ENCODE data around the gene DUSP10. TPM values are rescaled to one million over a fixed set of nuclear protein-coding genes. Genes with fewer than 3 reads are reported as not detected.

Gene DUSP10
- total RNA-seq, 1 donor from 2014 or later, result 4.7 TPM

GRCh38 chr1:221774054-221774842 is 32.4 kb upstream of the DUSP10 start:
- no peak for DNase-seq (ENCODE audit: extremely low spot score in 2 of 2)
- Histone ChIP-seq H3K27me3 (no peaks in the 10 kb centered on the region), H3K9me3 (no peaks in the 10 kb centered on the region), H3K4me3 (no peak overlapping the region), H3K27ac (no peak overlapping the region), H3K36me3 (no peaks in the 10 kb centered on the region), H3K4me1 (no peaks in the 10 kb centered on the region)
- TF ChIP-seq POLR2A (IDR thresholded peaks at IDR 0.05) (no peak), POLR2AphosphoS5 (IDR thresholded peaks at IDR 0.05; ENCODE audit: insufficient read depth in 1 of 2, low read depth in 1 of 2) (no peak), CTCF (IDR thresholded peaks at IDR 0.05) (no peak)
- intact Hi-C loops (cut with DNase I), result no loop called here

GRCh38 chr1:221773383-221773782 is 31.5 kb upstream of the DUSP10 start:
- Histone ChIP-seq H3K36me3 (no peaks in the 10 kb centered on the region), H3K27me3 (no peaks in the 10 kb centered on the region), H3K9me3 (no peaks in the 10 kb centered on the region), H3K4me3 (no peak overlapping the region), H3K27ac (no peak overlapping the region), H3K4me1 (no peaks in the 10 kb centered on the region)
- intact Hi-C loops (cut with DNase I), result no loop called here
- TF ChIP-seq POLR2AphosphoS5 (IDR thresholded peaks at IDR 0.05; ENCODE audit: insufficient read depth in 1 of 2, low read depth in 1 of 2) (no peak), CTCF (IDR thresholded peaks at IDR 0.05) (no peak)
- DNase-seq (ENCODE audit: extremely low spot score in 2 of 2), result no peak

- Histone ChIP-seq H3K4me1 (no peaks in the 10 kb centered on the region), H3K27me3 (no peaks in the 10 kb centered on the region), H3K27ac (no peak overlapping the region), H3K4me3 (no peak overlapping the region), H3K9me3 (no peaks in the 10 kb centered on the region), H3K36me3 (no peaks in the 10 kb centered on the region)
- DNase-seq (ENCODE audit: extremely low spot score in 2 of 2), result no peak
- intact Hi-C loops (cut with DNase I), result no loop called here
- TF ChIP-seq POLR2AphosphoS5 (IDR thresholded peaks at IDR 0.05; ENCODE audit: insufficient read depth in 1 of 2, low read depth in 1 of 2) (no peak), CTCF (IDR thresholded peaks at IDR 0.05) (no peak), POLR2A (IDR thresholded peaks at IDR 0.05) (no peak)
Observed at GRCh38 chr1:221772117-221772516, 30.2 kb upstream of the DUSP10 start.

GRCh38 chr1:221768444-221769066 is 26.7 kb upstream of the DUSP10 start:
- no peaks in the 10 kb centered on the region for H3K36me3 ChIP-seq
- no peaks in the 10 kb centered on the region for H3K9me3 ChIP-seq
- H3K4me1 ChIP-seq, result no peaks in the 10 kb centered on the region
- H3K27me3 ChIP-seq, result no peaks in the 10 kb centered on the region
- H3K4me3 ChIP-seq, result no peak overlapping the region
- intact Hi-C loops (cut with DNase I), result no loop called here
- TF ChIP-seq POLR2A (IDR thresholded peaks at IDR 0.05) (no peak), POLR2AphosphoS5 (IDR thresholded peaks at IDR 0.05; ENCODE audit: insufficient read depth in 1 of 2, low read depth in 1 of 2) (no peak), CTCF (IDR thresholded peaks at IDR 0.05) (no peak)
- DNase-seq (ENCODE audit: extremely low spot score in 2 of 2), result no peak
- H3K27ac ChIP-seq, result no peak overlapping the region

GRCh38 chr1:221766210-221766609 is 24.3 kb upstream of the DUSP10 start:
- no peak for DNase-seq (ENCODE audit: extremely low spot score in 2 of 2)
- no peak overlapping the region for H3K27ac ChIP-seq
- no peak for TF ChIP-seq POLR2A (IDR thresholded peaks at IDR 0.05)
- no peak for TF ChIP-seq CTCF (IDR thresholded peaks at IDR 0.05)
- TF ChIP-seq POLR2AphosphoS5 (IDR thresholded peaks at IDR 0.05; ENCODE audit: insufficient read depth in 1 of 2, low read depth in 1 of 2), result no peak
- no peaks in the 10 kb centered on the region for H3K36me3 ChIP-seq
- intact Hi-C loops (cut with DNase I), result no loop called here
- H3K4me3 ChIP-seq, result no peak overlapping the region
- H3K4me1 ChIP-seq, result no peaks in the 10 kb centered on the region
- H3K9me3 ChIP-seq, result no peaks in the 10 kb centered on the region
- no peaks in the 10 kb centered on the region for H3K27me3 ChIP-seq

Measured in vagina (tissue), 2 donors.